CD4-positive, alpha-beta T cell treated with Interleukin-6 for 4 hours (primary cell): ENCODE results near the gene NFX1.
"Not testable (repeated sequence)": the region's sequence is repeated elsewhere in the genome, so short reads cannot be mapped to it uniquely, and the experiment has no call there.

Experiments
- DNase-seq: peaks from one replicate; pipeline ENCODE4 v3.0.0-alpha.2; 2020; ENCODE audit warnings: mixed read lengths

NFX1 gene

DNA sequence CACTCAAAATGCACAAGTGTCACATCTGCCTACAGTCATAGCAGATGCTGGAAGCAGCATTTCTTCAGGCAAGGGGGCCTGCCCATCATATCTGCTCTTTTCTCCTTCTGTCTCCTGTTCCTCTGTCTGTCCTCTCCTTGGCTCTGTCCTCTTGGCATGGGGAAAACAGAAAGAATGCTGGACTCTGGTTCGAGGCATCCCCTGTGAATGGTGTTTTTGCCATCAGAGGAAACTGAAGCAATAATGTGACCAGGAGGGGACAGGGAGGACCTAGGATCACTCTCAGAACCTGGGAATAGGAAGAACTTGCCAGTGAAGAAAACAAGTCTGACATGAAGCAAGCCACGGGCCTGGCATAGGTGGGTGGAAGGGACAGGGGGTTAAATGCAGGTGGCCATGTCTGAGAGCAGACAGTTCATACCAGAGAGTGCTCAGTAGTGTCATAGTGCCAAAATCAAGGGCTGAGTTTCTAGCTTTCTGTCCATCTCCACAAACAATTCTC lies 76.7 kb downstream of the NFX1 start:
- DNase-seq, result no peak

DNA sequence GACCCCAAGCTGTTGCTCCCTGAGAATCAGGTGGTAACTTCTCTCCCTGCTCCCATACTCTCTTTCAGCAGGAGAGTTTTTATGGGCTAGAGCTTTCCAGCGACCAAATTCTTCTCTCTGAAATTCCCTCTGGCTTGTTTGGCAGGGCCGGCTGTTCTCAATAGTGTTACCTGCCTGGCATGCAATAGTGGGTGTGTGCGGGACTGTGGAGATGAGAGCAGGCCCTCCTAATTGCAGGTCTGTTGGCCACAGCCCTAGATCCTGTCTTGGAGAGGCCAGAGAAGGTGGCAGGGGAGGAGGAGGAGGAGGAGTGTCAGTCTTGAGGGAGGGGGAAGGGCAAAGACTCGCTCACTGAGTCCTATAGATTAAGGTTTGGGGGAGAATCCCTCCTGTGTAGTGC lies 82.6 kb downstream of the NFX1 start:
- no peak for DNase-seq

DNA sequence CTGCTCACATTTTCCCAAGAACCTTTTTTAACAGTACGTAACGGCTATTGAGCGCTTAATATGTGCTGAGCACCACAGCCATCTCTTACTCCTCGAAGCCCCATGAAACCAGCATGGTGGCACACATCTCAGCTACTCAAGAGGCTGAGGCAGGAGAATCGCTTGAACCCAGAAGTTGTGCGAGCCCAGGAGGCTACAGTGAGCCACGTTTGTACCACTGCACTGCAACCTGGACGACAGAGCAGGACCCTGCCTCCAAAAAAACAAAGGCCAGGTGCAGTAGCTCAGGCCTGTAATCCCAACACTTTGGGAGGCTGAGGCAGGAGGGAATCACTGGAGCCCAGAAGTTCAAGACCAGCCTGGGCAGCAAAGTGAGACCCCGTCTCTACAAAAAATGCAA lies 83.9 kb downstream of the NFX1 start:
- DNase-seq, result no peak

DNA sequence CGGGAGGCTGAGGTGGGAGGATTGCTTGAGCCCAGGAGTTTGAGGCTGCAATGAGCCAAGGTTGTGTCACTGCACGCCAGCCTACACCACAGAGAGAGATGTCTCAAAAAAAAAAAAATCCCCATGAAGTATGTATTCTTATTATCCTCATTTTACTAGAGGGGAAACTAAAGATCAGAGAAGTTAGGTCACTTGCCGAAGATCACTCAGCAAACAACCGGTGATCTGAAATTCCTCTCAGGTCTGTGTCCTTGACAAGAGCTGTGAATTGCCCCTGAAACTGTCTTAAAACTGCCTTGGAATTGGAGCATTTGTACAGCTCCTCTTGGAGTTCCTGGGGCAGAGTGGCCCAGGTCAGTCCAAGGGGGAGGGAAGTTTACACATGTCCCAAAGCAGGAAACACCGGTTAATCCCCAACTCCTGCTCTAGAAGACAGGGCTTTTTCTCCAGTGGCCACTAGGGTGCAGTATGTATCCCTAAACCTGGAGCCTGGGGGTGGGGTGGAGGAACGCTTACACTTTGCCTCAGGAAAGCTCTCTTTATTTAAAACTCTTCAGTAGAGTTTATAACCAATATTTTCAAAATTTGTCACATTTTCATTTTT lies 84.4 kb downstream of the NFX1 start:
- DNase-seq, result peak; percentile 77

DNA sequence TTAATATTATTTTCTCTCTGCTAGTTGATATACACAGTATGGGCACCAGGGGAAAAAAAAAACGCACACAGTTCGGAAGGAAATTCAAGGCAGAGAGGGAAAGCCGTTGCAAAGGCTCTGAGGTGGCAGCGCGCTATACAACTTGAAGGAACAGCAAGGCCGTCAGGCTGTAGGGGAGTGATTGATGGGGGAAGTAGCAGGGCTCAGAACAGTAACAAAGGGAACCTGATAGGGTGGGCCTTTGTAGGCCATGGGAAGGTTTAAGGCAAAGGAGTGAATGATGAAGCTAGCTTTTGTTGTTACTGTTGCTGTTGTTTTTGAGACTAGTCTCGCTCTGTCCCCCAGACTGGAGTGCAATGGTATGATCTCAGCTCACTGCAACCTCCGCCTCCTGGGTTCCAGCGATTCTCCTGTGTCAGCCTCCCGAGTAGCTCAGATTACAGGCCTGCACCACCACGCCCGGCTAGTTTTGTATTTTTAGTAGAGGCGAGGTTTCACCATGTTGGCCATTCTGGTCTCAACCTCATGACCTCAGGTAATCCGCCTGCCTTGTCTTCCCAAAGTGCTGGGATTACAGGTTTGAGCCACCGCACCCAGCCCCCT lies 85.0 kb downstream of the NFX1 start:
- no peak for DNase-seq

DNA sequence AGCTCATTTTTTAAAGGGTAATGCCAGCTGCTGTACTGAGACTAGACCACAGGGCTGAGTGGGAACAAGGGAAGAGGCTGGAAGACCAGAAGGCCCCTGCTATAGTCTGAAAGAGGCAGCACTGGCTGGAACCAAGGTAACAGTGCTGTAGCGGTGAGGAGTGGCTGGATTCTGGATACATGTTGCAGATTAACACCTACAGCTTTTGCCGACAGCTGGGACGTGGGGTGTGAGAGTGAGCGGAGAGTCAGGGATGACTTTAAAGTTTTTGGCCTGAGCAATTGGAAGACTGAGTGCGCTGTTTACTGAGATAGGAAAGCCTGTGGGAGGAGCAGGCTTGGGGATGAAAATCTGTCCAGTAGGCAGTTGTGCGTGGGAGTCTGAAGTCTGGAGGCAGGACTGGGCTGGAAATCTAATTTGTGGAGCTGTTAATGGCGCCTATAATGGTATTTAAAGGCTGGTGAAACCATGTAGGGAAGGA lies 85.6 kb downstream of the NFX1 start:
- no peak for DNase-seq

DNA sequence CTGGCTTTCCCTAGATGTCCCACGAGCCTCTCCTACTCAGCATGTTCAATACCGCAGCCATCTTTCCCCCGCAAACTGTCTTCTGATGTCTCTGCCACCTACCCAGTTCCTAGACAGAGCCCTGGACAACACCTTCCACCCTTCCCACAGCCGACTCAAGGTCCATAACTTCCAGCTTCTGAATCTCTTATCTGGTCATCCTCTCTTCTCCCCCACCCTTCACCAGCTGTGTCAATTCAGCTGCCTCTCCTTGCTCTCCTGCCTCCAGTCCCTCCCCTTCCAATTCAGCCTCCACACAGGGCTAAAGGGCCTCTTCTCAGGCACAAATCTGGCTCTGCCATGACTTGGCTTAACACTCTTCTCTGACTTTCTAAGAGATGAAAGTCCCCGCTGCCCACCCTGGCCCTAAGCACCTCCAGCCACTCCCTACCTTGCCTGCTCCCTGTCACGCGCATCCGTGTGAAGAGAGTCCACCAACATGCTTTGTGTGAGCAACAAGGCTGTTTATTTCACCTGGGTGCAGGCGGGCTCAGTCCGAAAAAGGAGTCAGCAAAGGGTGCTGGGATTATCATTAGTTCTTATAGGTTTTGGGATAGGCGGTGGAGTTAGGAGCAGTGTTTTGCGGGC lies 86.9 kb downstream of the NFX1 start:
- DNase-seq, result no peak

DNA sequence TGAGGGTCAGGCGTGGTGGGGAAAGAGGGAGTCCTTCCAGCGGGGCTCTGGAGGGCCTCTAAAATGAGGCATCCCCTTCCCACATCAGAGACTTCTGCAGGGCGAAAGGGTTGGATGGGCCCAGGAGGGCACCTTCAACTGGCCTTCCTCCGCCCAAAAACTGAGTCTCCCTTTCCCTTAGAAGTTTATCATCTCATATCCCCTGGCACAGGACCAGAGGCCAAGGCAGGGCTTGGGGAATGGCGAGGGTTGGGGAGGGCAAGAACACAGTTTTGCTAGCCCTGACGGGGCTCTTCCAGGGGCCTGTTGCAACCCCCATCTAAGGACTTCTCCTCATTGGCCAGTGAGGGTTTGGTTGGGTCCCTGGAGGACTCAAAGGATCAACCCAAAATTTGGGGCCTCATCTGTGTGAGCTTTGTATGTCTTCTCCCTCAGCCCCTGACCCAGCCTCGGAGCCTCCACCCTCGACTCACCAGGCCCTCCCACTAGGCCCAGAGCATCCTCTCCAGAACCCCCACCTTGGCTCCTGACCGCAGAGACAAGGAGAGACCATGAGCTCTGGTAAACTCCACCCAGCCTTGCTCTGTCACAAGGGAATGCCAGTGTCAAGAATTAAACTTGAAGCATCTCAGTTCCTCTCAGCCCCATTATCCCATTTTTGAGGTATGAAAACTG lies 87.9 kb downstream of the NFX1 start:
- DNase-seq, result no peak

DNA sequence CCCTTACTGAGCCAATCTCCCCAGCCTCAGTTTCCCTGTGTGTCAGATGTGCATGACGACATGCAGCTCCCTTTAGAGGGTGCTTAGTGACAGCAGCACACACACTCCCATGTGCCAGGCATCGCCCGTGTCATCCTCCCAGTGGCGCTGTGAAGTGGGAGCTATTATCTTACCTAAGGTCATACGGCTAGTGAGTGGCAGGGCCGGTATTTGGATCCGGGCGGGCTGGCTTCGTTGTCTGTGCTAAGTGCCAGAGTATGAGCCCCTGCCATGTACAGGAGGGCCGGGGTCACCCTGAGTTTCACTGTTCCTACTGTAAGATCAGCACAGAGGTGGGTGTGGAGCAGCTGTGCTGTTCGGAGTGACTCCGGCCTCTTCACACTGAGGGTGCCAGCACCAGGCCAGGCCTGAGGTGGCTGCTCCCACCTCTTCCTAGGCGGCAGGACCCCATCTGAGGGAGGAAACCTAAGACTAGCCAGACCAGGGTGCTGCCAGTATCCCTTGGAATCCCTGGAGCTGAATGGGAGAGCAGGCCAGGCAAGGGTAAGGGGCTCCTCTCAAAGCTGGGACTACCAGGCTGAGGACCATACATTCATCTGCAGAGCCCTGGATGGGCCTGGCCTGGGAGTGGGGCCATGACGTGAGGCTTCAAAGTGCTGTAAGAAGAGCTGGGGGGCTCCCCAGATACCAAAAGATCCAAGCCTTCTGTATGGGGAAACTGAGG lies 89.5 kb downstream of the NFX1 start:
- no peak for DNase-seq

DNA sequence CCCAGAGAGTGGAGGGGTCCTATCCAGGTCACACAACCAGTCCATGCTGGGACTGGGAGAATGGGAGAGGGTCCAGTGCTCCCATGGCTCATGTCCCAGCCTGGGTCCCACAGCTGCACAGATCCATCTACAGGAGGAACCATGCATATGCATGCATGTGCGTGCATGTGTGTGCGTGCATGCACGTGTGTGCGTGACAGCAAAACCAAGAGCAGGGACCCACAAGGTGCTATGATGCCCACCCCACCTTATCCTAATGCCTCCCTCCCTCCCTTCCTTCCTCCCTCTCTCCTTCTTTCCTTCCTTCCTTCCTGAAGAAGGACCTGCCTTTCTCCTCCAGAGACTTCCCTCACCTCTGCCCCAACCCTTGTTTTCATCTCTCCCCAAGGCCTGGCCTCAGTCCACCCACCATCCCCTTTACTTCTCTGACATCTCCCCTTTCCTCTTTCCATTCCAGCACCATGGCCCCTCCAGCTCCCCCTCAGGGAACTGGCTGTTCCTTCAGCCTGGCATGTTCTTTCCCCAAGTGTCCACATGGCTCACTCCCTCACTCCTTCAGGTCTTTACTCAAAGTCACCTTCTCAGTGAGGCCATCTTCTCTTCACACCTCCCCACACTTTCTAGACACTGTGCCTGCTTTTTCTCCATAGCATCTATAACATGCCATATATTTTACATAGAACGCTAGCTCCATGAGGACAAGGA lies 90.2 kb downstream of the NFX1 start:
- no peak for DNase-seq

DNA sequence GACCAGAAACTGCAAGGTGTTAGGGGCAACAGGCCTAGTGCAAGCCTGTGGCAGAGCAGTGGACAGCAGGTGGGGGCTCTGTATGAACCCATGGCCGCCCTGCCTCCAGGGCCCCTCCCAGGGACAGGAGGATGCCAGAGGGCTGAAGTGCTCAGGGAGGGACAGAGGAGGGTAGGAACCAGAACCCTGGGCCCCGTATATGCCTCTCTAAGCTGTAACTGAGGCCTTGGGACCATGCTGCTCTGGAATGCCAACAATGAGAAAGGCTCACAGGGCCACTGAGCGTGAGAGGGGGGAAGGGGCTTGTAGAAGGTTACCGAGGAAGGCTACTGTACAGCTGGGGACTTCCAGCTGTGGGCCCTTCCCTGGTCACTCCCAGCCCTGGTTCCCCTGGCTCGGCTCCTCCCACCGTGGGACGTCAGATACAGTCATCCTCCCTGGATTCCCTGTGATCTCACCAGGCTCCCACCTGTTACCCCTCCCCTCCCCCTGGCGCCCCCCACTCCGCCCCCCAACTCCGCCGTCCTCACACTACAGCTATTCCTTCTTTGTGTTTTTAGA lies 91.0 kb downstream of the NFX1 start:
- DNase-seq, result no peak

DNA sequence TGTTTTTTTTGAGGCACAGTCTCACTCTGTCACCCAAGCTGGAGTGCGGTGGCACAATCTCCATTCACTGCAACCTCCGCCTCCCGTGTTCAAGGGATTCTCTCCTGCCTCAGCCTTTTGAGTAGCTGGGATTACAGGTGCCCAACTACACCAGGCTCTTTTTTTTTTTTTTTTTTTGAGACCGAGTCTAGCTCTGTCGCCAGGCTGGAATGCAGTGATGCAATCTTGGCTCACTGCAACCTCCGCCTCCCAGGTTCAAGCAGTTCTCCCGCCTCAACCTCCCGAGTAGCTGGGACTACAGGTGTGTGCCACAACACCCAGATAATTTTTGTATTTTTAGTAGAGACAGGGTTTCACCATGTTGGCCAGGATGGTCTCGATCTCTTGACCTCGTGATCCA lies 92.1 kb downstream of the NFX1 start:
- DNase-seq, result not testable (repeated sequence)

DNA sequence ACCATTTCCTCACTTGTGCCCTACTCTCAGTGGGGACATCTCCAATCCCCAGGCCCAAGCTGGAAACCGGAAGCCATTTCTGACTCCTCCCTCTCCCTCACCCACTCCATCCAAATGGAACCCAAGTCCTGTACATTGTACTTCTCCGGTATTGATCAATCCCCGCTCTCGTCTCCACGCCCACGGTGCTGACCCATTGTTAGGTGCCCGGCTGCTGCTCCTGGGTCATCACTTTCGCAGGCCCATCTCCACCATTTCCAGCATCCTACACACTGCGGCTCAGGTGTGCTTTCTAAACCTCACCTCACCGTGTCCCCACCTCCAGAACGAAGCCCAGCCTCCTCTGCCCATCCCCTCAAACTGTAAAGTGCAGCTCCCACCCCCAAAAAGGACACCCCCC lies 93.1 kb downstream of the NFX1 start:
- not testable (repeated sequence) for DNase-seq

DNA sequence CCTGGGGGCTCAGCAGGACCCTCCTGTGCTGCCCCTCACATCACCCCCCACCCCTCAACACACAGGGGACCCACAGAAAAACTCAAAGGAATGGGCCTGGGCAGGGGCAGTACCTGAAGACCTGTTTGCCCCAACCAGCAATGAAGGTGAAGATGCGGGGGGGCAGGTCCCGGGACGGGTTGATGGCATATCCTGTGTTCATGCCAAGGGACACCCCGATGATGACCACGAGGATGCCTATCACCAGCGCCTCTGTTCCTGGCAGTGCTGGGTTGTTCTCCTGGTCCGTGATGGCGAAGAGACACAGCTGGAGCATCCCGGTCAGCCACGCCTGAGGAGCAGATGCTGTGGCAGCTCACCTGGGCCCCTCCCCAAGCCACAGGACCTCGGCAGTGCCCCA lies 95.2 kb downstream of the NFX1 start:
- not testable (repeated sequence) for DNase-seq

DNA sequence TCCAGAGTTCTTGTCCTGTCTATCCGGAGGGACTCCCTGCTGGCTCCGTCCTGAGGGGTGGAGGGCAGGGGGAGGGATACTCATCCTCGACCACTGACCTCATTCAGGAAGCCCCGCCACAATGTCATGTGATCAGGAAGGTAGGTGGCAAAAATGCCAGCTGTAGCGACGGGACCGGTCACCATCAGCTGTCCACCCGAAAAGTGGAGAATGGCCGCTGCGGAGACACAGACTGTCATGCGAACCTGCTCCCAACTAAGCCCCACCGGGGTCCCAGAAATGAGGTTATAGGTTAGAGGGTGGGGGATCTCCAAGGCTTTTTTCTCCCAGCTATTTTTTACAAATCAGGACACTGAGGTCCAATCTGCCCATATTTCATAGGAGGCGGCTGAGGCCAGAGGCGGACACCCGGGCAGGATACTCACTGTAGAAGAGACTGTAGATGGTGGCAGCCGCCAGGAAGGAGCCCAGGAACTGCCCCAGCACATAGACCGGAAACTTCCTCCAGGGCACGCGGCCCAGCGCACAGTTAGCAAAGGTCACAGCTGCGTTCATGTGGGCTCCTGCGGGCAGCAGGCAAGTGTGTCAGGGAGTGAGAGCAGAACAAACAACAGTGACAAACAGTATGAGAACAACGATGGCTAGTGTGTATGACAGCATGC lies 95.8 kb downstream of the NFX1 start:
- DNase-seq, result not testable (repeated sequence)

DNA sequence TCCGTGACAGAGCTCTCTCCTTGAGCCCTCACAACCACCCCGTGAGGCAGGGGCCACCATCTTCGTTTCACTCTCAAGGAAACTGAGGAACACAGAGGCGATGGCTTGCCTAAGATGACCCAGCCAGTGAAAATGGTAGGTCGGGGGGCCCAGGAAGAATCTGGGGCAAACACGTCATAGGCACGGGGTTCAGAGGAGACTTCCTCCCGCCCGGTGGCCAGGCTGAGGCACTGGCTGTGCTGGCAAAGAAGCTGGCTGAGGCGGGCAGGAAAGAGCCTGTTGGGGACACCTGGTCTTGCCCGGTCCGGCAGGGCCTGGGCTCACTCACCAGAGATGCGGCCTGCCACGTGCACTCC lies 96.3 kb downstream of the NFX1 start:
- DNase-seq, result not testable (repeated sequence)

DNA sequence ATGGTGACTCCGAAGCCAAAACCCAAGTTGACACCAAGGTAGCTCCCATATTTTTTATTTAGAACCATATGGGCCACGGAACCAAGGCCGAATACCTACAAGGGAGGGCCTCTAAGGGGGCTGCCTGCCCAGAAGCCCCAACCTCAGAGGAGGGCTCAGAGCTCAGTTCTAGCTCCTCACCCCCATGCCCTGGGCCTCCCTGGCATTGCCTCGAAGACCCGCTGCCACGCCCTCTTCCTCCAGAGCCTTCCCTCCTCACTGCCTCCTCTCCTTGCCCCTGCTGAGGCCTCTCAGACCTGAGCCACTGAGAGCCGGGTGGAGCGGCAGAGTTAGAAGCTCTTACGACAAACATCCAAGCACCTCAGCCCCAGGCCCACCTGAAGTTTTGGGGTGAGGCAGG lies 96.7 kb downstream of the NFX1 start:
- DNase-seq, result not testable (repeated sequence)

DNA sequence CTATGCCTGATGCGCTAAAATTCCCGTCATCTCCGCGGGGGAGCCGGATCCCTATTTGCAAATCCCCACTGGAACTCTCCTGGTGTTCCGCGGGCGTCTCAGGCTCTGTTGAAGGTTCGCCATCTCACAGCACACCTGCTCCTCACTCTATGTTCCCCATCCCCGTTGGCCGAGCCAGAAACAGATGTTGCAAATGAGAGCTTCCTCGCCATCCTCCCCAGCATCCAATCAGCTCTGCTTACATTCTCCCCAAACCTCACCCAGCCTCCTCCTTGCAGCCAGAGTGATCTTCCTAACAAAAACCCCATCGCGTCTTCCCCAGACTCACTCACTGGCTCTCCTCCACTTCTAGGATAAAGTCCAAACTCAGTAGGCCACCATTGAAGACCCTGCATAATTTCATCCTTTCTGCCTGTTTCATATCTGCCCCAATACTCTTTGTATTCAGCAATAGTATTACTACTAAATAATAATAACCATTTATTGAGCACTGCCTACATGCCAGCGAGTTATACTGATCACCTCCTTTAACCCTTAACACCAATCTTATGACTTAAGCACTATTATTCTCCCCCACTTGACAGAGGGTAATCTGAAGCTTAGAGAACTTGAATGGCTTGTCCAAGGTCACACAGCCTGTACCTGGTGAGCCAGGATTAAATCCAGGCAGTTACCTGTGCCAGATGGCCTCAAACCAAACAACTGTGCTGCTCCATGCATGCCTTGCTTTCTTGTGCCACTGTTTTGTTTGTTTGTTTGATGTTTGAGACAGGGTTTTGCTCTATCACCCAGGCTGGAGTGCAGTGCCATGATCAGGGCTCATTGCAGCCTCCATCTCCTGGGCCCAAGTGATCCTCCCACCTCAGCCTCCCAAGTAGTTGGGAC lies 98.0 kb downstream of the NFX1 start:
- DNase-seq, result no peak

DNA sequence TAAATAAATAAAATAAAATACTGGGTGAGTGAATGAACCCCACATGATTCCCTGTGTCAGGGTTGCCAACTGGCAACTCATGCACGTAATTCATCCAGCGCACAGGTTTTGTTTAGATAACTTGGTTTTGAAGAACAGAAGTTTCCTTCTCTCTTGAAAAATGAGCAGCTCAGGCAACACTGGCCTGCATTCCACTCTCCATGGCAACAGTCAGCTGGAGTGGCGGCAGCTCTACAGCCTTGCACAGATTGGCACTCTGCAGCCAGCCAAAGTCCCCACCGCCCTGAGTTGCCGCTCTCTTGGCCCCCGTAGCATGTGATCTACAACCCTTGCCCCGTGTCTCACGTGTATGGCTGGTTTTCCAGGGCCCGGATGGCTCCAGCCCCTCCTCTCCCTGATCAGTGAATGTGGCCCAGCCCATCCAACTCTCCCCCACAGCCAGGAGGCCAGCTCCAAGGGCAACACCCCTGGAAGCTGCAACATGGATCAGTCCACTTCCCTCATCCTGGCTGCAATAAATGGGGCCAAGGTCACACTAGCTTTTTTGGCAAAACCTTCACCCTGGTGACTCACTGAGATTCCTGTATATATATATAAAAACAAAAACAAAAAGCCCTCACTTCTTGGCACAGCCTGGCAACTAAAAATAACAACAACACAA lies 100.9 kb downstream of the NFX1 start:
- DNase-seq, result not testable (repeated sequence)

DNA sequence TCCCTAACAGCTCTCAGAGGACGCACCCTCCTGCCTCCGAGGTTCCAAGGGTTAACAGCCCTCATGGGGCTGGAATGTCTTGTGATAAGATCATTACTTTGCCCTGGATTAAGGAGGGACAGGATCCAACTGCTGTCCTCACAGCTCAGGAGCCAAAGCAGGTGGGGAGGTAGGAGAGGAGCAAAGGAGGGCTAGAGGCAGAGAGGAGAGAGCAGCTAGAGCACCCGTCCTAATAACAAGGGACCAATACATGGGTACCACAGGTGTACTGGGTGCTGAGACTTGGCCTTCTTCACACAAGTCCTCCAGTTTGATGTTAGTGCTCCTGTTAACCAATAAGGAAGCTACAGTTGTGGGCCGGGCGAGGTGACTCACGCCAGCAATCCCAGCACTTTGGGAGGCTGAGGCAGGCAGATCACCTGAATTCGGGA lies 102.3 kb downstream of the NFX1 start:
- DNase-seq, result not testable (repeated sequence)
